OCI-LY7 (cell line): ENCODE data around the gene MLLT3.

Experiments used
- EZH2phosphoT487 ChIP-seq: fragments of 200-600 bp; sonication (generic); IDR thresholded peaks from 2 replicates; pipeline ENCODE4 v1.6.1; 2018; ENCODE audit warnings: low read depth, borderline replicate concordance, mild to moderate bottlenecking, mixed run types, antibody characterized with exemption, low read length, moderate library complexity, mixed read lengths
- TF ChIP-seq, protein P1 (sequence below): fragments of 200-600 bp; sonication (generic); conservative IDR thresholded peaks from 2 replicates; pipeline ENCODE4 v1.5.1; 2014; ENCODE audit warnings: mild to moderate bottlenecking, antibody characterized with exemption, low read length, moderate library complexity, mixed read lengths

DNA sequence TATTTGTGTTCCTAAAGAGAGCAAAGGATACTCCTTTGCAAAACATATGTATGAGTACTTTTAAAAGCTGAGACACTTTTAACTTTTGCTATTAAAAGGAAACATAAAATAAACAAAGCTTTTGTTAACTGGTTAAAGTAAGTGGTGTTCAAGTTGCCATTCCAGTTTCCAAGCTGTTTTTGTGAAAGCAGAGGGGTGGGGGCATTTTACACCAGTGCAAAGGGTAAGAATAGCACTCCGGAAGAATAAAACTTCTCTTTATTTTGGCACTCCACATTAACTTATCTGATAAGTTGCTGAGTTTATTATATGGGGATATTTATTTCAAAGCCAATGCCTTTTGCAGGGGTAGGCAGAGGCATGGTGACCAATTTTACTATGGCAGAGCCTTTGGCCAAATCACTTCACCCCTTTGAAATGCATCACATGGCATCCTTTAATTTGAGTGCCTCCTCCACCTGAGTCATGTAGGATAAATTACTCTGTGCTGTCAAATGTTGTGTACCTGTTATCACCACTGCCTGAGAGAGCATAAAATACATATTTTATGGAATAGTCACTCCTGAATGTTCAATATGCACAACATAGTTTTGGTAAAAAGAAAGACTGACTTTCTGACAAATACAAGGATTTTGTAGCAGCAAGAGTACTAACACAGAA lies 62.9 kb downstream of the MLLT3 start:
- no peak for TF ChIP-seq EZH2phosphoT487
- TF ChIP-seq, protein P1, sequence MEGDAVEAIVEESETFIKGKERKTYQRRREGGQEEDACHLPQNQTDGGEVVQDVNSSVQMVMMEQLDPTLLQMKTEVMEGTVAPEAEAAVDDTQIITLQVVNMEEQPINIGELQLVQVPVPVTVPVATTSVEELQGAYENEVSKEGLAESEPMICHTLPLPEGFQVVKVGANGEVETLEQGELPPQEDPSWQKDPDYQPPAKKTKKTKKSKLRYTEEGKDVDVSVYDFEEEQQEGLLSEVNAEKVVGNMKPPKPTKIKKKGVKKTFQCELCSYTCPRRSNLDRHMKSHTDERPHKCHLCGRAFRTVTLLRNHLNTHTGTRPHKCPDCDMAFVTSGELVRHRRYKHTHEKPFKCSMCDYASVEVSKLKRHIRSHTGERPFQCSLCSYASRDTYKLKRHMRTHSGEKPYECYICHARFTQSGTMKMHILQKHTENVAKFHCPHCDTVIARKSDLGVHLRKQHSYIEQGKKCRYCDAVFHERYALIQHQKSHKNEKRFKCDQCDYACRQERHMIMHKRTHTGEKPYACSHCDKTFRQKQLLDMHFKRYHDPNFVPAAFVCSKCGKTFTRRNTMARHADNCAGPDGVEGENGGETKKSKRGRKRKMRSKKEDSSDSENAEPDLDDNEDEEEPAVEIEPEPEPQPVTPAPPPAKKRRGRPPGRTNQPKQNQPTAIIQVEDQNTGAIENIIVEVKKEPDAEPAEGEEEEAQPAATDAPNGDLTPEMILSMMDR = no peak
